ENCODE results near the gene TXNDC15.
"Not testable (repeated sequence)": the region's sequence is repeated elsewhere in the genome, so short reads cannot be mapped to it uniquely, and the experiment has no call there.

TXNDC15 gene

DNA sequence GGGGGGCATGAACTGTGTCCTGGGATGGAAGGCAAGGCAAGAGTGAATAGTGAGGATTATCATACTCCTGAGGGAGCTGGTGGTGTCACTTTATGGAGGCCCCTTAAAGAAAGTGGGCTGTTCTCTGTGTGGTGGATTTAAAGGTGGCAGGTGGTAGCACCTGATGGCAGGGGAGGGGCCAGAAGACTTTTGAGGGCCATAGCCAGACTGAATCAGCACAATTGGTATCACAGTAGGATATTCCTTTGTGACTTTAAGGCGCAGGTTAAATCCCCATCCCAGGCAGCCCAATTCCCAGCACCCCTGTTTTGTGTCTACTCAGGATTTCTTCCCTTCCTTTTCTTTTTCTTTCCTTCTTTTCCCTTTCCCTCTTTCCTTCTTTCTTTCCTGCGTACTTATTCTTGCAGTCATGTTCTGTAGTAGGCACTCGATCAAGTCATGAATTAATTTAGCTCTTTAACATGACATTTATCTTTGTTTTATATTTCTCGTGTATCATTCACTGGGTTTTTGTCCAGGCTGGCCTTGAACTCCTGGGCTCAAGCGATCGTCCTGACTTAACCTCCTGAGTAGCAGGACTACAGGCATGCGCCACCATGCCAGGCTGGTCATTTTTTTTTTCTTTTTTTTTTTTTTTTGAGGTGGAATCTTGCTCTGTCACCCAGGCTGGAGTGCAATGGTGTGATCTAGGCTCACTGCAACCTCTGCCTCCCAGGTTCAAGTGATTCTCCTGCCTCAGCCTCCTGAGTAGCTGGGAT lies 19.8 kb downstream of the TXNDC15 start:
- Histone ChIP-seq H3K4me3 (ENCODE audit: low read depth, low read length) (no peak overlapping the region), H3K36me3 (replicated peaks) (peaks cover 3% of the 10 kb centered on the region), H3K27me3 (replicated peaks) (no peaks in the 10 kb centered on the region), H3K27ac (no peak overlapping the region)
- TF ChIP-seq, protein P1, sequence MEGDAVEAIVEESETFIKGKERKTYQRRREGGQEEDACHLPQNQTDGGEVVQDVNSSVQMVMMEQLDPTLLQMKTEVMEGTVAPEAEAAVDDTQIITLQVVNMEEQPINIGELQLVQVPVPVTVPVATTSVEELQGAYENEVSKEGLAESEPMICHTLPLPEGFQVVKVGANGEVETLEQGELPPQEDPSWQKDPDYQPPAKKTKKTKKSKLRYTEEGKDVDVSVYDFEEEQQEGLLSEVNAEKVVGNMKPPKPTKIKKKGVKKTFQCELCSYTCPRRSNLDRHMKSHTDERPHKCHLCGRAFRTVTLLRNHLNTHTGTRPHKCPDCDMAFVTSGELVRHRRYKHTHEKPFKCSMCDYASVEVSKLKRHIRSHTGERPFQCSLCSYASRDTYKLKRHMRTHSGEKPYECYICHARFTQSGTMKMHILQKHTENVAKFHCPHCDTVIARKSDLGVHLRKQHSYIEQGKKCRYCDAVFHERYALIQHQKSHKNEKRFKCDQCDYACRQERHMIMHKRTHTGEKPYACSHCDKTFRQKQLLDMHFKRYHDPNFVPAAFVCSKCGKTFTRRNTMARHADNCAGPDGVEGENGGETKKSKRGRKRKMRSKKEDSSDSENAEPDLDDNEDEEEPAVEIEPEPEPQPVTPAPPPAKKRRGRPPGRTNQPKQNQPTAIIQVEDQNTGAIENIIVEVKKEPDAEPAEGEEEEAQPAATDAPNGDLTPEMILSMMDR (IDR thresholded peaks at IDR 0.05; ENCODE audit: low read depth, low read length, missing control alignments): no peak
- no peak for DNase-seq
- in situ Hi-C loops (cut with HindIII; ENCODE audit: low pct_ligation_motif_present, low sequenced_read_pairs): no loop called here

DNA sequence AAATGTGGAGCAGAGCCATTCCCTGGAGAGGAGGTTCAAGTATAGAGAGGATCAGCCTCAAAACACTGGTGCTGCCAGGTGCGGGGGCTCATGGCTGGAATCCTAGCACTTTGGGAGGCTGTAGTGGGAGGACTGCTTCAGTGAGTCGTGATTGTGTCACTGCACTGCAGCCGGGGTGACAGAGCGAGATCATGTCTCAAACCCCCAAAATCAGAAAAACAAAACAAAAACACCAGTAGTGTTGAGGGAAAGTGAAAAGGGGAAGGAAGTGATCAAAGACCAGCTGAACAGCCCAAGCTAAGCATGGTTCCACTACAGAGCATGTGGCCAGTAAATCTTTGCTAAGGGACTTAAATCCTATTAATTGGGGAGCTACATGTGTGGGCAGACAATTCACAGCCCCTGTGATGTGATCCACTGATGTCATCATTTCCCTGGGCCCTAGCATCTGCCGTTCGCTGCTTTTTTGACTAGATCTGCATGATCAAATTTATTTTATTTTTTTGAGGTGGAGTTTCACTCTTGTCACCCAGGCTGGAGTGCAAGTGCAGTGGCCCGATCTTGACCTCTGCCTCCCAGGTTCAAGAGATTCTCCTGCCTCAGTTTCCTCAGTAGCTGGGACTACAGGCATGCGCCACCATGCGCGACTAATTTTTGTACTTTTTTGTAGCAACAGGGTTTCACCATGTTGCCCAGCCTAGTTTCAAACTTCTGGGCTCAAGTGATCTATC lies 28.1 kb downstream of the TXNDC15 start:
- in situ Hi-C loops (cut with HindIII; ENCODE audit: low pct_ligation_motif_present, low sequenced_read_pairs): no loop called here
- TF ChIP-seq, protein P1 (IDR thresholded peaks at IDR 0.05; ENCODE audit: low read depth, low read length, missing control alignments): no peak
- Histone ChIP-seq H3K27ac (no peak overlapping the region), H3K27me3 (replicated peaks) (no peaks in the 10 kb centered on the region), H3K4me3 (ENCODE audit: low read depth, low read length) (no peak overlapping the region), H3K36me3 (replicated peaks) (peaks cover 2% of the 10 kb centered on the region)
- peak; percentile 11 for DNase-seq

DNA sequence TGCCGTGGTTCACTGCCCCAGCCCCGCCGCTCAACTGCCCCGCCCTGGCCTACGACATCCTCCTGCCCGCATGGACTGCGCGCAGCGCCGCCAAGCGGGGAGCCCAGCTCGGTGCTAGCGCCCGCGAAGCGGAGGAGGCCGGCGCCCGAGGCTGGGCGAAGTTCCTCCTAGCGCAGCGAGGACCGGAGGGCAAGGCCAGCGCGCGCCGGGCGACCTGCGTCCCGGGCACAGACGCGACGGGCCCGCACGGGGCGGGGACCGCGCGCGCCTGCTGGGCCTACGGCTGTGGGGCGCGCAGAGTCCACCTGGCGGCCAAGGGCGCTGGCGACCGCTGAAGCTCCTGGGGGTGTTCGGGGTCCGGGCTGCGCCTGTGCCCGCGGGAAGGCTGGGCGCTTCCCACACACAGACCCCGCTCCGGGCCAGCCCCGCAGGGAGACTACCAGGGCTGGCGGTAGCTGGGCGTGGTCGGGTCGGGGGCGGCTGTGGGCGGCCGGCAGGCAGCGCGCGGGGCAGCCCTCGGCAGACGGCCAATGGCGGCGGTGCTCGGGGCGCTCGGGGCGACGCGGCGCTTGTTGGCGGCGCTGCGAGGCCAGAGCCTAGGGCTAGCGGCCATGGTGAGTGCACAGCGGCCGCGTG lies 30.6 kb downstream of the TXNDC15 start, which contains the start of gene PCBD2:
Gene PCBD2, plus strand, starts transcription at position 522 of the 636 bp plus-strand sequence. Its CDS starts 9 bp downstream, at position 531.
- Histone ChIP-seq H3K27ac (peak within 1 kb of the TSS; percentile 89), H3K27me3 (replicated peaks) (no peaks in the 10 kb centered on the region), H3K4me3 (ENCODE audit: low read depth, low read length) (peak within 1 kb of the TSS; percentile 77), H3K36me3 (replicated peaks) (peaks cover 2% of the 10 kb centered on the region)
- in situ Hi-C loops (cut with HindIII; ENCODE audit: low pct_ligation_motif_present, low sequenced_read_pairs): no loop called here
- peak; percentile 74 for DNase-seq
- TF ChIP-seq, protein P1 (IDR thresholded peaks at IDR 0.05; ENCODE audit: low read depth, low read length, missing control alignments): peak; percentile 75

DNA sequence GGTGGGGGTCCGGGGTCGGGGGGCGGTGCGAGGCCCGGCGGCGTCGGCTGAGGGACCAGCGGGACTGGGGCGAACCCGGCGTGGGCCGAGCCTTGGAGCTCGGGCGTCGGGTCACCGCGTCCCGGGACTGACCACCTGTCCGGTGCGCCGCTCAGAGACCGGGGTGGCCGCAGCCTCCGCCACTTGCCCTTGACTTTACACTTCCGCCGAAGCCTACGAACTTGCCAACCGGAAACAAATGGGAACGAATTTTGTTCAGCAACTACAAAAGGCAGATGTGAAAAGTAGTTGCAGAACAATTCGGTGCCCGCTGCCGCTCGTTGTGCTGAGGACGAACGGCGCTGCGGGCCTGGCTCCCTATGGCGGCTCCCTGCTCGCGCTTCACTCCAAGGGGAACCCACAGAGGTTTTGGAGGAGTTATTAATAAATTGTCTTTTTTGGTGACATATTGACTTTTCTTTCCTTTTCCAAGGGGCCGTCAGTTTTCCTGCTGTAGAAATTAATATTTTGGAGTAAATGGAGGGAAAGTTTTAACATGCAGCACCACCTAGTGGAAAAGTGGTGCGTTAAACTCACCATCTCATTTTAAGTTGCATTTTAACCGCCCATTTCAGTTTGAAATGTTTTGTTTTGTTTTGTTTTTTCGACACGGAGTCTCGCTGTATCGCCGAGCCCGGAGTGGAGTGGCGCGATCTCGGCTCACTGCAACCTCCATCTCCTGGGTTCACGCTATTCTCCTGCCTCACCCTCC lies 31.2 kb downstream of the TXNDC15 start:
- Histone ChIP-seq H3K27ac (peak overlapping the region; percentile 89), H3K4me3 (ENCODE audit: low read depth, low read length) (peak overlapping the region; percentile 77), H3K36me3 (replicated peaks) (no peaks in the 10 kb centered on the region), H3K27me3 (replicated peaks) (no peaks in the 10 kb centered on the region)
- in situ Hi-C loops (cut with HindIII; ENCODE audit: low pct_ligation_motif_present, low sequenced_read_pairs): no loop called here
- TF ChIP-seq, protein P1 (IDR thresholded peaks at IDR 0.05; ENCODE audit: low read depth, low read length, missing control alignments): peak; percentile 64
- DNase-seq: peak; percentile 63

DNA sequence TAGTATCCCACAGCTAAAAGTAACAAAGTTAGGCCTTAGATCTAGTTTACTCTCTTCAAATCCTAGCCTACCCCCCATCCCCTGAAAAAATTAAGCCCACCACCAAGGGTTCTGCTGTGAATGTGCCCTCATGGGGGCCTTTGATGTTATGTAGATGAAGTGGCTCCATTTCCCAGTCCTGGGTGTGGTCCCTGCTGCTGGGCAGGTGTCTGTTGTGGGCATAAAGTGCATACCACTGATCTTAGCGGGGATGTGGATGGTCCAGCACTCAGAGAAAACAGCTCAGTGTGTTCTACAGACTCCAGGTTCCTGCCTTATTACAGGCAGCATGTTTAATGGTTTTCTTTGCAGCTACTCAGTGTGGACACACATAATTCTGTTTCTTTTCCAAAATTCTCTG lies 32.6 kb downstream of the TXNDC15 start:
- TF ChIP-seq, protein P1 (IDR thresholded peaks at IDR 0.05; ENCODE audit: low read depth, low read length, missing control alignments): no peak
- DNase-seq: no peak
- in situ Hi-C loops (cut with HindIII; ENCODE audit: low pct_ligation_motif_present, low sequenced_read_pairs): no loop called here
- H3K27ac ChIP-seq: no peak overlapping the region
- H3K4me3 ChIP-seq (ENCODE audit: low read depth, low read length): no peak overlapping the region
- peaks cover 2% of the 10 kb centered on the region for H3K36me3 ChIP-seq (replicated peaks)
- H3K27me3 ChIP-seq (replicated peaks): no peaks in the 10 kb centered on the region

DNA sequence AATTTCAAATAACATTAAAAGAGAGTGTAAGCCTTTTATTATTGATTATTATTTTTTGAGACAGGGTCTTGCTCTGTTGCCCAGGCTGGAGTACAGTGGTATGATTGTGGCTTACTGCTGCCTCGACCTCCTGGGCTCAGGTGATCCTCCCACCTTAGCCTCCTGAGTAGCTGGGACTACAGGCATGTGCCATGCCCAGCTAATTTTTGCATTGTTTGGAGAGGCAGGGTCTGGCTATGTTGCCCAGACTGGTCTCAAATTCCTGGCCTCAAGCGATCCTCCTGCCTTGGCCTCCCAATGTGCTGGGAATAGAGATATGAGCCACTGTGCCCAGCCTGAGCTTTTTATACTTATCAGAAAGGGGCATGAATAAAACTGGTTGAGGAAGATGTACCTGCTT lies 36.6 kb downstream of the TXNDC15 start:
- DNase-seq; in situ Hi-C loops (cut with HindIII; ENCODE audit: low pct_ligation_motif_present, low sequenced_read_pairs); H3K4me3 ChIP-seq (ENCODE audit: low read depth, low read length); H3K27ac ChIP-seq; H3K36me3 ChIP-seq (replicated peaks); H3K27me3 ChIP-seq (replicated peaks): not testable (repeated sequence)

All from brain microvascular endothelial cell (primary cell).